Mesenchymal stem cell (in vitro differentiated cells and primary cell): Measurements from ENCODE around the gene SH3PXD2A.

Experiments used
- DNase-seq: peaks from one replicate; pipeline ENCODE4 v3.0.0-alpha.2; 2013
- H2AFZ ChIP-seq: one replicate; pipeline ENCODE4 v1.6.1; 2013; ENCODE audit warnings: low read depth, mild to moderate bottlenecking, control low read depth, inconsistent platforms, low read length, moderate library complexity
- H2AK5ac ChIP-seq: 2 replicates; pipeline ENCODE4 v1.6.1; 2013; ENCODE audit warnings: low read length, moderate library complexity, mild to moderate bottlenecking, inconsistent platforms; ENCODE audit not compliant: severe bottlenecking
- H2BK120ac ChIP-seq: one replicate; pipeline ENCODE4 v1.6.1; 2013; ENCODE audit warnings: low read depth, mild to moderate bottlenecking, inconsistent platforms, low read length, moderate library complexity
- H2BK12ac ChIP-seq, 2 experiments: one replicate each; pipeline ENCODE4 v1.6.1; 2013; ENCODE audit warnings: inconsistent platforms in 2 of 2, low read length in 2 of 2, mild to moderate bottlenecking in 2 of 2, moderate library complexity in 2 of 2, control low read depth in 1 of 2
- H2BK15ac ChIP-seq: one replicate; pipeline ENCODE4 v1.6.1; 2013; ENCODE audit warnings: mild to moderate bottlenecking, low read depth, inconsistent platforms; ENCODE audit not compliant: poor library complexity, severe bottlenecking
- H2BK5ac ChIP-seq: 2 replicates; pipeline ENCODE4 v1.6.1; 2013; ENCODE audit warnings: low read depth, mild to moderate bottlenecking, low read length, control low read depth, inconsistent platforms; ENCODE audit not compliant: poor library complexity, severe bottlenecking
- H3K14ac ChIP-seq, 2 experiments: one replicate each; pipeline ENCODE4 v1.6.1; 2013; ENCODE audit warnings: inconsistent platforms in 2 of 2, low read length in 2 of 2, control low read depth in 1 of 2, mild to moderate bottlenecking in 1 of 2, moderate library complexity in 1 of 2
- H3K18ac ChIP-seq, 2 experiments: one replicate each; pipeline ENCODE4 v1.6.1; 2013; ENCODE audit warnings: inconsistent platforms in 2 of 2, low read length in 2 of 2, control low read depth in 1 of 2, low read depth in 1 of 2, mild to moderate bottlenecking in 1 of 2
- H3K23ac ChIP-seq, 2 experiments: one replicate each; pipeline ENCODE4 v1.6.1; 2013; ENCODE audit warnings: inconsistent platforms in 2 of 2, low read length in 2 of 2, mild to moderate bottlenecking in 2 of 2, moderate library complexity in 2 of 2, control low read depth in 1 of 2
- H3K27ac ChIP-seq: 2 replicates; pipeline ENCODE4 v1.5.1; 2013; ENCODE audit warnings: mild to moderate bottlenecking, moderate library complexity, low read length, control low read depth, inconsistent platforms; ENCODE audit not compliant: poor library complexity, severe bottlenecking
- H3K27me3 ChIP-seq, 2 experiments: 2 replicates each; pipeline versions ENCODE4 v1.6.1 to v1.7.0; 2013; ENCODE audit warnings: low read length in 2 of 2, mild to moderate bottlenecking in 2 of 2, moderate library complexity in 2 of 2, control low read depth in 1 of 2, inconsistent platforms in 1 of 2; ENCODE audit not compliant: control insufficient read depth in 1 of 2, insufficient read depth in 1 of 2
- H3K36me3 ChIP-seq, 2 experiments: 2 replicates each; pipeline versions ENCODE4 v1.6.1 to v1.7.0; 2013; ENCODE audit warnings: low read length in 2 of 2, control low read depth in 1 of 2, inconsistent platforms in 1 of 2, low read depth in 1 of 2, mild to moderate bottlenecking in 1 of 2; ENCODE audit not compliant: insufficient read depth in 2 of 2, control insufficient read depth in 1 of 2
- H3K4ac ChIP-seq, 2 experiments: one replicate each; pipeline ENCODE4 v1.6.1; 2013; ENCODE audit warnings: inconsistent platforms in 2 of 2, low read length in 2 of 2, mild to moderate bottlenecking in 2 of 2, moderate library complexity in 2 of 2, control low read depth in 1 of 2, low read depth in 1 of 2
- H3K4me1 ChIP-seq: 2 replicates; pipeline ENCODE4 v1.6.1; 2013; ENCODE audit warnings: low read depth, low read length, control low read depth; ENCODE audit not compliant: control insufficient read depth, insufficient read depth
- H3K4me2 ChIP-seq: 2 replicates; pipeline ENCODE4 v1.6.1; 2013; ENCODE audit warnings: low read length, mild to moderate bottlenecking, inconsistent platforms; ENCODE audit not compliant: poor library complexity, severe bottlenecking
- H3K4me3 ChIP-seq, 2 experiments: 2 replicates each; pipeline versions ENCODE4 v1.5.1 to v1.7.0; 2013; ENCODE audit warnings: low read length in 2 of 2, mild to moderate bottlenecking in 2 of 2, control low read depth in 1 of 2, low read depth in 1 of 2; ENCODE audit not compliant: insufficient read depth in 1 of 2
- H3K79me1 ChIP-seq: replicated peaks from 2 replicates; pipeline ENCODE4 v1.6.1; 2013; ENCODE audit warnings: mild to moderate bottlenecking, control low read depth, low read length, inconsistent platforms; ENCODE audit not compliant: poor library complexity, severe bottlenecking
- H3K9ac ChIP-seq: 2 replicates; pipeline ENCODE4 v1.7.0; 2013; ENCODE audit warnings: mild to moderate bottlenecking, low read length, moderate library complexity
- H3K9me3 ChIP-seq: 2 replicates; pipeline ENCODE4 v1.7.0; 2013; ENCODE audit warnings: mild to moderate bottlenecking, low read length; ENCODE audit not compliant: control insufficient read depth
- H4K8ac ChIP-seq: one replicate; pipeline ENCODE4 v1.6.1; 2013; ENCODE audit warnings: inconsistent platforms, mild to moderate bottlenecking, low read length, moderate library complexity
- H4K91ac ChIP-seq: one replicate; pipeline ENCODE4 v1.6.1; 2013; ENCODE audit warnings: mild to moderate bottlenecking, low read length, inconsistent platforms
- WGBS: methylation state at CpG from one replicate; pipeline ENCODE4 v1.1.7; 2013; ENCODE audit warnings: mixed read lengths; 5-methylcytosine and 5-hydroxymethylcytosine counted together

SH3PXD2A gene

GRCh38 chr10:103736044-103736443 is 119.3 kb downstream of the SH3PXD2A start:
- Histone ChIP-seq H3K14ac (no peak overlapping the region), H3K79me1 (no peaks in the 10 kb centered on the region), H3K23ac (peak overlapping the region in 1 of 2 experiments; percentile 79), H2AFZ (no peak overlapping the region), H4K91ac (no peak overlapping the region), H2BK120ac (no peak overlapping the region), H3K4me3 (no peak overlapping the region), H3K9me3 (no peaks in the 10 kb centered on the region), H2AK5ac (no peak overlapping the region), H3K27me3 (no peaks in the 10 kb centered on the region), H3K4ac (no peak overlapping the region), H3K4me1 (peaks cover 25% of the 10 kb centered on the region), H4K8ac (no peak overlapping the region), H3K27ac (no peak overlapping the region), H2BK5ac (no peak overlapping the region), H2BK15ac (no peak overlapping the region), H2BK12ac (peak overlapping the region in 1 of 2 experiments; percentile 68), H3K36me3 (peaks cover 0 to 13% of the 10 kb centered on the region in 2 experiments), H3K4me2 (no peak overlapping the region), H3K18ac (peak overlapping the region in 1 of 2 experiments; percentile 34), H3K9ac (no peak overlapping the region)
- 99% methylated on average over 8 of the region's 8 CpGs for WGBS
- DNase-seq: no peak

GRCh38 chr10:103734731-103735130 is 120.6 kb downstream of the SH3PXD2A start:
- H4K8ac ChIP-seq: no peak overlapping the region
- peaks cover 23% of the 10 kb centered on the region for H3K4me1 ChIP-seq
- H3K79me1 ChIP-seq: no peaks in the 10 kb centered on the region
- peak overlapping the region in 1 of 2 experiments; percentile 49 for H2BK12ac ChIP-seq
- no peaks in the 10 kb centered on the region for H3K27me3 ChIP-seq
- H3K18ac ChIP-seq: peak overlapping the region in 1 of 2 experiments; percentile 52
- no peak overlapping the region for H3K23ac ChIP-seq
- H2AK5ac ChIP-seq: no peak overlapping the region
- no peak overlapping the region for H2BK120ac ChIP-seq
- no peaks in the 10 kb centered on the region for H3K9me3 ChIP-seq
- H3K4me3 ChIP-seq: no peak overlapping the region
- 94% methylated on average over 4 of the region's 4 CpGs for WGBS
- H2AFZ ChIP-seq: no peak overlapping the region
- H2BK15ac ChIP-seq: no peak overlapping the region
- no peak for DNase-seq
- no peak overlapping the region for H3K4me2 ChIP-seq
- H3K27ac ChIP-seq: no peak overlapping the region
- H3K4ac ChIP-seq: peak overlapping the region in 1 of 2 experiments; percentile 14
- H3K36me3 ChIP-seq: peaks cover 2 to 16% of the 10 kb centered on the region in 2 experiments
- no peak overlapping the region for H3K9ac ChIP-seq
- H3K14ac ChIP-seq: peak overlapping the region in 1 of 2 experiments; percentile 64
- no peak overlapping the region for H2BK5ac ChIP-seq
- H4K91ac ChIP-seq: peak overlapping the region; percentile 16

GRCh38 chr10:103733045-103733419 is 122.3 kb downstream of the SH3PXD2A start:
- no peak overlapping the region for H4K8ac ChIP-seq
- WGBS: 36% methylated on average over 5 of the region's 6 CpGs
- H2BK5ac ChIP-seq: no peak overlapping the region
- H3K4me2 ChIP-seq: no peak overlapping the region
- H3K27me3 ChIP-seq: no peaks in the 10 kb centered on the region
- no peak overlapping the region for H3K4ac ChIP-seq
- H3K79me1 ChIP-seq: no peaks in the 10 kb centered on the region
- no peak overlapping the region for H2BK15ac ChIP-seq
- no peak overlapping the region for H2AK5ac ChIP-seq
- H3K18ac ChIP-seq: peak overlapping the region in 1 of 2 experiments; percentile 38
- H2BK120ac ChIP-seq: no peak overlapping the region
- H3K9ac ChIP-seq: no peak overlapping the region
- H3K36me3 ChIP-seq: peaks cover 2 to 19% of the 10 kb centered on the region in 2 experiments
- peak overlapping the region in 1 of 2 experiments; percentile 61 for H2BK12ac ChIP-seq
- H3K4me1 ChIP-seq: peaks cover 10% of the 10 kb centered on the region
- no peak overlapping the region for H3K23ac ChIP-seq
- DNase-seq: no peak
- no peak overlapping the region for H3K27ac ChIP-seq
- H3K4me3 ChIP-seq: no peak overlapping the region
- no peaks in the 10 kb centered on the region for H3K9me3 ChIP-seq
- H3K14ac ChIP-seq: no peak overlapping the region
- H2AFZ ChIP-seq: no peak overlapping the region
- H4K91ac ChIP-seq: no peak overlapping the region

- Histone ChIP-seq H3K27ac (no peak overlapping the region), H2BK15ac (peak overlapping the region; percentile 64)
Measured at GRCh38 chr10:103732339-103733044, 122.9 kb downstream of the SH3PXD2A start.

More at GRCh38 chr10:103732339-103733044, 122.9 kb downstream of the SH3PXD2A start:
- Histone ChIP-seq H3K79me1 (no peaks in the 10 kb centered on the region), H3K9me3 (no peaks in the 10 kb centered on the region), H3K14ac (peak overlapping the region in 1 of 2 experiments; percentile 38), H2BK120ac (no peak overlapping the region), H3K9ac (no peak overlapping the region), H3K27me3 (no peaks in the 10 kb centered on the region), H4K8ac (no peak overlapping the region), H4K91ac (no peak overlapping the region), H2AK5ac (no peak overlapping the region), H2BK5ac (no peak overlapping the region), H3K4me1 (peaks cover 7% of the 10 kb centered on the region), H3K36me3 (peaks cover 2 to 21% of the 10 kb centered on the region in 2 experiments), H3K4ac (no peak overlapping the region), H3K23ac (no peak overlapping the region), H3K4me3 (no peak overlapping the region), H2BK12ac (peak overlapping the region in 1 of 2 experiments; percentile 61), H2AFZ (no peak overlapping the region), H3K18ac (peak overlapping the region; percentile 5 to 80), H3K4me2 (no peak overlapping the region)
- DNase-seq: no peak
- WGBS: 88% methylated on average over 14 of the region's 14 CpGs
